ENCODE data around the gene ATXN10. TPM values are rescaled to one million over a fixed set of nuclear protein-coding genes. Genes with fewer than 3 reads are reported as not detected.

The ATXN10 gene
- total RNA-seq, 1 donor from 2014 or later = 117 TPM

- peaks cover 3% of the 10 kb centered on the region for H3K36me3 Mint-ChIP-seq (ENCODE audit: low read depth)
- H3K4me1 Mint-ChIP-seq (ENCODE audit: low read depth) = peaks cover 59% of the 10 kb centered on the region
- DNase-seq (ENCODE audit: low spot score) = no peak
- H3K27ac Mint-ChIP-seq (ENCODE audit: unreplicated experiment) = peak overlapping the region; percentile 88
- no peak overlapping the region for H3K4me3 Mint-ChIP-seq (ENCODE audit: unreplicated experiment)
- no peaks in the 10 kb centered on the region for H3K9me3 Mint-ChIP-seq (ENCODE audit: low read depth)
- TF ChIP-seq CTCF (IDR thresholded peaks at IDR 0.05) = no peak
- H3K27me3 Mint-ChIP-seq (ENCODE audit: low read depth) = no peaks in the 10 kb centered on the region
Measured at GRCh38 chr22:45686836-45687235, 15.2 kb downstream of the ATXN10 start.

GRCh38 chr22:45688600-45689080 is 17.0 kb downstream of the ATXN10 start:
- H3K4me1 Mint-ChIP-seq (ENCODE audit: low read depth) = peaks cover 73% of the 10 kb centered on the region
- no peaks in the 10 kb centered on the region for H3K9me3 Mint-ChIP-seq (ENCODE audit: low read depth)
- peak overlapping the region; percentile 92 for H3K27ac Mint-ChIP-seq (ENCODE audit: unreplicated experiment)
- no peak for TF ChIP-seq CTCF (IDR thresholded peaks at IDR 0.05)
- peaks cover 8% of the 10 kb centered on the region for H3K36me3 Mint-ChIP-seq (ENCODE audit: low read depth)
- H3K4me3 Mint-ChIP-seq (ENCODE audit: unreplicated experiment) = no peak overlapping the region
- no peak for DNase-seq (ENCODE audit: low spot score)
- no peaks in the 10 kb centered on the region for H3K27me3 Mint-ChIP-seq (ENCODE audit: low read depth)

GRCh38 chr22:45689211-45689610 is 17.6 kb downstream of the ATXN10 start:
- H3K9me3 Mint-ChIP-seq (ENCODE audit: low read depth) = no peaks in the 10 kb centered on the region
- no peak for DNase-seq (ENCODE audit: low spot score)
- peak overlapping the region; percentile 92 for H3K27ac Mint-ChIP-seq (ENCODE audit: unreplicated experiment)
- H3K4me1 Mint-ChIP-seq (ENCODE audit: low read depth) = peaks cover 73% of the 10 kb centered on the region
- H3K36me3 Mint-ChIP-seq (ENCODE audit: low read depth) = peaks cover 9% of the 10 kb centered on the region
- no peak for TF ChIP-seq CTCF (IDR thresholded peaks at IDR 0.05)
- H3K4me3 Mint-ChIP-seq (ENCODE audit: unreplicated experiment) = no peak overlapping the region
- H3K27me3 Mint-ChIP-seq (ENCODE audit: low read depth) = no peaks in the 10 kb centered on the region

- H3K4me1 Mint-ChIP-seq (ENCODE audit: low read depth) = peaks cover 73% of the 10 kb centered on the region
- no peak for DNase-seq (ENCODE audit: low spot score)
- H3K27me3 Mint-ChIP-seq (ENCODE audit: low read depth) = no peaks in the 10 kb centered on the region
- H3K36me3 Mint-ChIP-seq (ENCODE audit: low read depth) = peaks cover 9% of the 10 kb centered on the region
- H3K4me3 Mint-ChIP-seq (ENCODE audit: unreplicated experiment) = no peak overlapping the region
- no peaks in the 10 kb centered on the region for H3K9me3 Mint-ChIP-seq (ENCODE audit: low read depth)
- no peak for TF ChIP-seq CTCF (IDR thresholded peaks at IDR 0.05)
- H3K27ac Mint-ChIP-seq (ENCODE audit: unreplicated experiment) = peak overlapping the region; percentile 17
Measured at GRCh38 chr22:45690008-45690407, 18.4 kb downstream of the ATXN10 start.

GRCh38 chr22:45692549-45692948 is 20.9 kb downstream of the ATXN10 start:
- Mint-ChIP-seq H3K27me3 (ENCODE audit: low read depth) (no peaks in the 10 kb centered on the region), H3K27ac (ENCODE audit: unreplicated experiment) (peak overlapping the region; percentile 72)
- no peak for TF ChIP-seq CTCF (IDR thresholded peaks at IDR 0.05)

More at GRCh38 chr22:45692549-45692948, 20.9 kb downstream of the ATXN10 start:
- Mint-ChIP-seq H3K9me3 (ENCODE audit: low read depth) (no peaks in the 10 kb centered on the region), H3K36me3 (ENCODE audit: low read depth) (peaks cover 13% of the 10 kb centered on the region), H3K4me1 (ENCODE audit: low read depth) (peaks cover 55% of the 10 kb centered on the region), H3K4me3 (ENCODE audit: unreplicated experiment) (no peak overlapping the region)
- DNase-seq (ENCODE audit: low spot score) = no peak
